Central memory CD4-positive, alpha-beta T cell (primary cell): ENCODE data around the gene DCLK3.

ENCODE experiments used
- DNase-seq: peaks from one replicate; pipeline ENCODE4 v3.0.0; 2022

Gene DCLK3

GRCh38 chr3:36666166-36666565 lies 98.2 kb downstream of the DCLK3 start:
- no peak for DNase-seq

- DNase-seq = no peak
Observed at GRCh38 chr3:36663666-36664291, 100.6 kb downstream of the DCLK3 start.

- DNase-seq = no peak
Observed at GRCh38 chr3:36662626-36663025, 101.7 kb downstream of the DCLK3 start.
